BJ (cell line): ENCODE measurements around the gene ATP2A3. TPM values are rescaled to one million over a fixed set of nuclear protein-coding genes. Genes with fewer than 3 reads are reported as not detected.

Experiments used
- CTCF ChIA-PET: fragments of 350-600 bp; formaldehyde crosslinking; extraction: SDS; loops from one replicate; lab custom pipeline; 2021; ENCODE audit warnings: antibody characterized with exemption, inconsistent platforms; lab: Yijun Ruan, JAX
- POLR2A ChIA-PET: fragments of 300-600 bp; sonication (Branson Sonifier 250); formaldehyde crosslinking; extraction: SDS; loops from one replicate; lab custom pipeline; 2021; ENCODE audit warnings: antibody characterized with exemption; lab: Charles Lee
- DNase-seq: peaks from one replicate; pipeline ENCODE4 v3.0.0-alpha.2; 2011; ENCODE audit warnings: low read depth
- H3K27me3 ChIP-seq: 2 replicates; pipeline ENCODE4 v1.6.0; 2011; ENCODE audit warnings: low read length; ENCODE audit not compliant: control insufficient read depth, insufficient read depth
- H3K36me3 ChIP-seq: 2 replicates; pipeline ENCODE4 v1.5.1; 2011; ENCODE audit warnings: low read length; ENCODE audit not compliant: control insufficient read depth, insufficient read depth
- H3K4me3 ChIP-seq: 2 replicates; pipeline ENCODE4 v1.5.1; 2011; ENCODE audit warnings: low read depth, mild to moderate bottlenecking, control low read depth, low read length
- polyA plus RNA-seq: library from polyadenylated mRNA; depleted of rRNA; stranded (reverse); fragments of >200 nt; gene quantifications from 2 replicates; pipeline ENCODE4 v1.2.3, GENCODE V29; 2011
- TF ChIP-seq, protein P1 (sequence below): IDR thresholded peaks from 2 replicates; pipeline ENCODE4 v1.5.1; 2011; ENCODE audit warnings: low read depth, mild to moderate bottlenecking, control low read depth, inconsistent platforms, low read length, moderate library complexity; ENCODE audit not compliant: insufficient read depth

Gene ATP2A3
- polyA plus RNA-seq, 1 experiment = 1.1 TPM

DNA sequence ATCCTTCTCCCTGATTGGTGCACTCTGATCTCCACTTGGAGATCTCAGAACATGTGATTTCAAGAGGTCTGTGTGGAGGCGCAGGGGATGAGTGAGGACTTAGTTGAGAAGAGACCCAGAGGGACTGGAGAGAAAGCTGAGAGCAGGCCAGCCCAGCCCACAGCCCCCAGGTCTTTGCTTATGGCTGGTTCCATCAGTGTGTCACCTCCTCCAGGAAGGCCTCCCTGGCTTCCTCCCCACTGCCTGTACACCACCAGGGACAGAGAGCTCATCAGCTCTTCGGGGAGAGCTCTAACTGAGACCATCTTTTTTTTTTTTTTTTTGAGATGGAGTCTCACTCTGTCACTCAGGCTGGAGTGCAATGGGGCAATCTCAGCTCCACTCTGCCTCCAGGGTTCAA, 51.4 kb downstream of the ATP2A3 start:
- TF ChIP-seq, protein P1, sequence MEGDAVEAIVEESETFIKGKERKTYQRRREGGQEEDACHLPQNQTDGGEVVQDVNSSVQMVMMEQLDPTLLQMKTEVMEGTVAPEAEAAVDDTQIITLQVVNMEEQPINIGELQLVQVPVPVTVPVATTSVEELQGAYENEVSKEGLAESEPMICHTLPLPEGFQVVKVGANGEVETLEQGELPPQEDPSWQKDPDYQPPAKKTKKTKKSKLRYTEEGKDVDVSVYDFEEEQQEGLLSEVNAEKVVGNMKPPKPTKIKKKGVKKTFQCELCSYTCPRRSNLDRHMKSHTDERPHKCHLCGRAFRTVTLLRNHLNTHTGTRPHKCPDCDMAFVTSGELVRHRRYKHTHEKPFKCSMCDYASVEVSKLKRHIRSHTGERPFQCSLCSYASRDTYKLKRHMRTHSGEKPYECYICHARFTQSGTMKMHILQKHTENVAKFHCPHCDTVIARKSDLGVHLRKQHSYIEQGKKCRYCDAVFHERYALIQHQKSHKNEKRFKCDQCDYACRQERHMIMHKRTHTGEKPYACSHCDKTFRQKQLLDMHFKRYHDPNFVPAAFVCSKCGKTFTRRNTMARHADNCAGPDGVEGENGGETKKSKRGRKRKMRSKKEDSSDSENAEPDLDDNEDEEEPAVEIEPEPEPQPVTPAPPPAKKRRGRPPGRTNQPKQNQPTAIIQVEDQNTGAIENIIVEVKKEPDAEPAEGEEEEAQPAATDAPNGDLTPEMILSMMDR = no peak
- no peak overlapping the region for H3K4me3 ChIP-seq
- H3K27me3 ChIP-seq = no peaks in the 10 kb centered on the region
- ChIA-PET CTCF (interaction anchor here (0.7 to 4.2 kb wide), 22 partner anchors 9 to 303 kb away, joined by 3 to 50 read pairs (median 8); partner anchors contain the start of genes ATP2A3 and CAMKK1), POLR2A (no interaction called here)
- H3K36me3 ChIP-seq = no peaks in the 10 kb centered on the region
- no peak for DNase-seq

DNA sequence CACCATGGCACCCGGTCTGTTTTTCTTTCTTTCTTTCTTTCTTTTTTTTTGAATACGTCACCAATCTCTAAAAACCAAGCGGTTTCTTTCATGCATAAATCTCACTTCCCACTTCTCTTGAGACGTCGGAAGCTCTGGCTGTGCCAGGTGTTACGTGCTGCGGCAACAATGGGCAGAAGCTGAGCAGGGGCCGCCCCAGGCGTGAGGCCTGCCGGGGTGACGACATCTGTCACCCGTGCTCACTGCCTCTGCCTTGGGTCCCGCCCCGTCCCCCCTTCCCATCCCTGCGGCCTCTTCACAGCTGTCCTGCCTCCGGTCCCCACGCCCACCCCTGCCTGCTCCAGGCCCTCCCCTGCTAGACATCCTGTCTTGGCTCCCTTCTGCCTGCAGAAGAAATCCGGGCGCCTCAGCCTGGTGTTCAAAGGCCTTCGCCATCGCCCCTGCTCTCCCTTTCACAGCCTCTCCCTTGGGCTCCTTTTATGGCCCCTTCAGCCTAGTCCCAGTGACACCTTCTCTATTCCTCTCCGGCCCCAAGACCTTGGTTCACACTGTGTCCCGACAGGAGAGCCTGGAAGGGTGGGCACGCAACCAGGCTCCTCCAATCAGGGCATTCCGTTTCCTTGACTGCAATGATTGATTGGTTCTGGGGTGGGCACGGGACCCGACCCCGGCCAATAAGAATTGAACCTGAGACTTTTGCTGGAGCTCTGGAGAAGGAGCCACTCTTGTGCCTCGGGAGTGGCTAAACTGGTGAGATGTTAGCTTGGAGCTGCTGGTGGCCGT, 52.8 kb downstream of the ATP2A3 start:
- ChIA-PET CTCF (interaction anchor here (0.8 to 4.2 kb wide), 4 partner anchors 8 to 164 kb away, joined by 3 to 45 read pairs (median 14); no protein-coding TSS in a partner anchor), POLR2A (no interaction called here)
- TF ChIP-seq, protein P1 = no peak
- Histone ChIP-seq H3K4me3 (no peak overlapping the region), H3K36me3 (no peaks in the 10 kb centered on the region), H3K27me3 (no peaks in the 10 kb centered on the region)
- no peak for DNase-seq

DNA sequence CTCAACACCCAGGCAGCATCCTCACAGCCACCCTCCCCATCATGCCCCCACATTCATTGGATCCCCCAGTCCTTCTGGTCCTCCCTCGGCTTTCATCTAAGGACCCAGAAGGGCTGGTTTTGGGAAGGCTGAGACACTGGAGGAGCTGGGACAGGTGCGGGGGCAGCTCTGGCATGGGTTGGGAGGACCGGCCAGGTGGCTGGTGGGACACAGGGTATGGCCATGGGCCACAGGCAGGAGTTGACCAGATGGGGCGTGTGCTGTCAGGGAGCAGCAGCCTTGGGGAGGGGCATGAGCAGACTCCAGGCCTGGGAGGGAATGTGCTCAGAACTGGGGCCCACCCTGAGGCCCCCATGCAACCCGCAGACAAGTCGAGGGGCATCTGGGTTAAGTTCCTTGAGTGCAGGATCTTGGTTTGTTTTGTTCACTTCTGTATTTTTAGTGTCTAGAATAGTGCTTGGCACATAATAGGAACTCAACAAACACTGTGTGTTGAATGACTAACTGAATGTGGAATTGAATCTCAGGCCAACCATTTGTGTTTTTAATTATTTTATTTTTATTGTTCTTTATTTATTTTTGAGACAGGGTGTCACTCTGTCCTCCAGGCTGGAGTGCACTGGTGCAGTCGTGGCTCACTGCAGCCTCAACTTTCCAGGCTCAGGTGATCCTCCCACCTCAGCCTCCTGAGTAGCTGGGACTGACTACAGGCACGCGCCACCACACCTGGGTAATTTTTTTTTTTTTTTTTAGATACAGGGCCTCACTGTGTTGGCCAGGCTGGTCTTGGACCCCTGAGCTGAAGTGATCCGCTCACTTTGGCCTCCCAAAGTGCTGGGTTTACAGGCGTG, 53.6 kb downstream of the ATP2A3 start:
- no peaks in the 10 kb centered on the region for H3K27me3 ChIP-seq
- DNase-seq = no peak
- TF ChIP-seq, protein P1 = no peak
- no peak overlapping the region for H3K4me3 ChIP-seq
- no peaks in the 10 kb centered on the region for H3K36me3 ChIP-seq
- ChIA-PET POLR2A (no interaction called here), CTCF (interaction anchor here (1.0 kb wide), 1 partner anchor 10 kb away, joined by 4 read pairs; no protein-coding TSS in a partner anchor)

DNA sequence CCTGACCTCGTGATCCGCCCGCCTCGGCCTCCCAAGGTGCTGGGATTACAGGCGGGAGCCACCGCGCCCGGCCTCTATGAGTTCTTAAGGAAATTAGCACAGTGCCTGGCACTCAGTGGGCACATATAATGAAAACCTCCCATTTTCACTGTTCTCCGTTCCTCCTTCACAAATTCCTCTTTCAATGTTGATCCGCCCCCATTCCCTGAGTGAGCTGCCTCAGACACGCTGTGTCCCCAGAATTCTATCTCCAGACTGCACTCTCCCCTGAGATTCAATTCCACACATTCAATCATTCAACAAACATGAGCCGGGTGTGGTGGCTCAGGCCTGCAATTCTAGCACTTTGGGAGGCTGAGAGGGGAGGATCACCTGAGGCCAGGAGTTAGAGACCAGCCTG, 55.0 kb downstream of the ATP2A3 start:
- ChIA-PET POLR2A (no interaction called here), CTCF (interaction anchor here (1.7 kb wide), 1 partner anchor 82 kb away, joined by 7 read pairs; no protein-coding TSS in a partner anchor)
- H3K27me3 ChIP-seq = no peaks in the 10 kb centered on the region
- TF ChIP-seq, protein P1 = no peak
- H3K36me3 ChIP-seq = no peaks in the 10 kb centered on the region
- no peak for DNase-seq
- no peak overlapping the region for H3K4me3 ChIP-seq
